ENCODE results near the gene CFAP97. TPM values are rescaled to one million over a fixed set of nuclear protein-coding genes. Genes with fewer than 3 reads are reported as not detected.

Gene CFAP97
- total RNA-seq, 1 experiment from 2014 or later, result 36.9 TPM

DNA sequence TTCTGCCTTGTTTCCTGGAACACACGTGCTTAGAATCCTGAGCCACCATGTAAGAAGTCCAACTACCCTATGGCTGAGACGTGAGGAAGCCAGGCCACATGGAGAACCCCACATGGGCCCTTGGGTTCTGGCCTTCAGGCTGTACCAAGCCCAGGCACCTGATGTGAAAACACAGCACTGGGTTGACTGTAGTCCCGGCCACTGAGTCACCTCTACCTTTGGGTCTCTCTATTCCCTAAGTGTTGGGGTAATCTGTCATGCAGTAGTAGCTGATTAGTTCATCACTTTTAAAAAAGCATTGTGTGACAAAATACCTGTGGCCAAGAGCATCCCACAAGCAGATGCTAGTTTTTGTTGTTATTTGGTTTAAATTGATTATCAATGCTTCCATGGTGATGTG, 24.3 kb downstream of the CFAP97 start:
- peaks cover 5% of the 10 kb centered on the region for H3K4me1 Mint-ChIP-seq (ENCODE audit: low read depth, unreplicated experiment)
- no peak overlapping the region for H3K4me3 Mint-ChIP-seq (ENCODE audit: low read depth, unreplicated experiment)
- no peaks in the 10 kb centered on the region for H3K9me3 Mint-ChIP-seq (ENCODE audit: low read depth, unreplicated experiment)
- no peaks in the 10 kb centered on the region for H3K27me3 Mint-ChIP-seq (ENCODE audit: unreplicated experiment)
- DNase-seq, result no peak
- peaks cover 6% of the 10 kb centered on the region for H3K36me3 Mint-ChIP-seq (ENCODE audit: insufficient read depth, unreplicated experiment)
- no TSS peak for BruUV-seq (replicated peaks)
- intact Hi-C loops (cut with micrococcal nuclease; ENCODE audit: unreplicated experiment), result no loop called here
- TF ChIP-seq, protein P1, sequence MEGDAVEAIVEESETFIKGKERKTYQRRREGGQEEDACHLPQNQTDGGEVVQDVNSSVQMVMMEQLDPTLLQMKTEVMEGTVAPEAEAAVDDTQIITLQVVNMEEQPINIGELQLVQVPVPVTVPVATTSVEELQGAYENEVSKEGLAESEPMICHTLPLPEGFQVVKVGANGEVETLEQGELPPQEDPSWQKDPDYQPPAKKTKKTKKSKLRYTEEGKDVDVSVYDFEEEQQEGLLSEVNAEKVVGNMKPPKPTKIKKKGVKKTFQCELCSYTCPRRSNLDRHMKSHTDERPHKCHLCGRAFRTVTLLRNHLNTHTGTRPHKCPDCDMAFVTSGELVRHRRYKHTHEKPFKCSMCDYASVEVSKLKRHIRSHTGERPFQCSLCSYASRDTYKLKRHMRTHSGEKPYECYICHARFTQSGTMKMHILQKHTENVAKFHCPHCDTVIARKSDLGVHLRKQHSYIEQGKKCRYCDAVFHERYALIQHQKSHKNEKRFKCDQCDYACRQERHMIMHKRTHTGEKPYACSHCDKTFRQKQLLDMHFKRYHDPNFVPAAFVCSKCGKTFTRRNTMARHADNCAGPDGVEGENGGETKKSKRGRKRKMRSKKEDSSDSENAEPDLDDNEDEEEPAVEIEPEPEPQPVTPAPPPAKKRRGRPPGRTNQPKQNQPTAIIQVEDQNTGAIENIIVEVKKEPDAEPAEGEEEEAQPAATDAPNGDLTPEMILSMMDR (IDR thresholded peaks at IDR 0.05; ENCODE audit: unreplicated experiment), result no peak
- CTCF ChIA-PET, result no interaction called here
- H3K27ac Mint-ChIP-seq (ENCODE audit: unreplicated experiment), result no peak overlapping the region

DNA sequence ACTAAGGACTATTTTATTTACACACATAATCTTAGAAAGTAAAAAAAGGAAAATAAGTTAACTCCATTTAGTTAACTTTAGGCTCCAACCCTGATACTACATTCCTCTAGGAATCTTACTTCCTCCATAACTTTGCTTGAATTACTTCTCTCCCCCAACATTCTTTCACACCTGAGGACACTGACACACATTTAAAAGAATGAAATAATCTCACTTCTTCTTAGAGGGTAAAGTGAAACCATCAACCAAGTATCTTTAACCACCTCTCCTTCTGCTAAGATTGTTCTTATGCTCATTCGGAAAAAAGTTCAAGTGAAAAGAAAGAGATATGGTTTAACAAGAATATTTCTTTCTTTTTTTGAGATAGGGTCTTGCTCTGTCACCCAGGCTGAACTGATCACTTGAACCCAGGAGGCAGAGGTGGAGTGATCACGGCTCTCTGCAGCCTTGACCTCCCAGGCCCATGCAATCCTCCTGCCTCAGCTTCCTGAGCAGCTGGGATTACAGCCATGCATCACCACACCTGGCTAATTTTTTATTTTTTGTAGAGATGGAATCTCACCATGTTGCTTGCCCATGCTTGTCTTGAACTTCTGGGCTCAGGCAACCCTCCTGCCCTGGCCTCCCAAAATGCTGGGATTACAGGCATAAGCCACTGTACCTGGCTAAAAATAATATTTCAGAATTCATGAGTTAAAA, 32.3 kb downstream of the CFAP97 start:
- Mint-ChIP-seq H3K9me3 (ENCODE audit: low read depth, unreplicated experiment) (no peaks in the 10 kb centered on the region), H3K4me1 (ENCODE audit: low read depth, unreplicated experiment) (no peaks in the 10 kb centered on the region), H3K27ac (ENCODE audit: unreplicated experiment) (no peak overlapping the region), H3K27me3 (ENCODE audit: unreplicated experiment) (no peaks in the 10 kb centered on the region), H3K4me3 (ENCODE audit: low read depth, unreplicated experiment) (no peak overlapping the region), H3K36me3 (ENCODE audit: insufficient read depth, unreplicated experiment) (peaks cover 5% of the 10 kb centered on the region)
- no TSS peak for BruUV-seq (replicated peaks)
- intact Hi-C loops (cut with micrococcal nuclease; ENCODE audit: unreplicated experiment), result no loop called here
- DNase-seq, result no peak
- TF ChIP-seq, protein P1 (IDR thresholded peaks at IDR 0.05; ENCODE audit: unreplicated experiment), result no peak
- CTCF ChIA-PET, result no interaction called here

DNA sequence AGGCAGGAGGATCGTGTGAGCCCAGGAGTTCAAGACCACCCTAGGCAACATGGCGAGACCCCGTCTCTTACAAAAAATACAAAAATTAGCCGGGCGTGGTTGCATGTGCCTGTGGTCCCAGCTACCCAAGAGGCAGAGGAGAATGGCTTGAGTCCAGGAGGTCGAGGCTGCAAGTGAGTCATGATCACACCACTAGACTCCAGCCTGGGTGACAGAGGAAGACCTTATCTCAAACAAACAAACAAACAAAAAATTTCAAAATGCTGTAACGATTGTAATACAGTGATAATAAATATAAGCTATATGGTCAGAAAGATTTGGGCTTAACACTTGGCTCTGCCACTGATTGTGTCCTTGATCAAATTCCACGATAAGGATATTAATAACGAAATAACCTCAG, 36.6 kb downstream of the CFAP97 start:
- CTCF ChIA-PET, result no interaction called here
- BruUV-seq (replicated peaks), result no TSS peak
- no peaks in the 10 kb centered on the region for H3K9me3 Mint-ChIP-seq (ENCODE audit: low read depth, unreplicated experiment)
- H3K4me3 Mint-ChIP-seq (ENCODE audit: low read depth, unreplicated experiment), result no peak overlapping the region
- H3K4me1 Mint-ChIP-seq (ENCODE audit: low read depth, unreplicated experiment), result no peaks in the 10 kb centered on the region
- intact Hi-C loops (cut with micrococcal nuclease; ENCODE audit: unreplicated experiment), result no loop called here
- no peak overlapping the region for H3K27ac Mint-ChIP-seq (ENCODE audit: unreplicated experiment)
- no peaks in the 10 kb centered on the region for H3K27me3 Mint-ChIP-seq (ENCODE audit: unreplicated experiment)
- TF ChIP-seq, protein P1 (IDR thresholded peaks at IDR 0.05; ENCODE audit: unreplicated experiment), result no peak
- no peak for DNase-seq
- H3K36me3 Mint-ChIP-seq (ENCODE audit: insufficient read depth, unreplicated experiment), result peaks cover 5% of the 10 kb centered on the region

DNA sequence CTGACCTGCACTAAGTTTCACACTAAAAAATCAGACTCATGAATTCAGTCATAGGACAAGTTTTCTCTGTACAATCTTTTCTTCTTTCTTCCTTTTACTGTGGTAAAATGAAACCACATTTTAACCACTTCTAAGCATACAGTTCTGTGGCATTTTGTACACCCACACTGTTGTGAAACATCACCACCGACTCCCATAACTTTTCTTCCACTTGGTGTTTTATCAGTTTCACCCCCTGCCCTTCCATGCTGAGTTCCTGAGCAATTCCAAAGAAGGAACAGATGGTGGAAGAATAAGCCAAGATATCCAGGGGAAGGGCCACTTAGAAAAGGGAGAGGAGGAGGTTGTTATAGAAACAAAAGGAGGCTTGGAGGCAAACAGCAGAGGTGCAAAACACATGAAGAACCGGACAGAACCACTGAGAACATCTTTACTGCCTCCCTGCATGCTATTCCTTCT, 38.2 kb downstream of the CFAP97 start:
- Mint-ChIP-seq H3K9me3 (ENCODE audit: low read depth, unreplicated experiment) (no peaks in the 10 kb centered on the region), H3K27ac (ENCODE audit: unreplicated experiment) (no peak overlapping the region), H3K27me3 (ENCODE audit: unreplicated experiment) (no peaks in the 10 kb centered on the region), H3K4me3 (ENCODE audit: low read depth, unreplicated experiment) (no peak overlapping the region), H3K36me3 (ENCODE audit: insufficient read depth, unreplicated experiment) (no peaks in the 10 kb centered on the region), H3K4me1 (ENCODE audit: low read depth, unreplicated experiment) (no peaks in the 10 kb centered on the region)
- no peak for DNase-seq
- TF ChIP-seq, protein P1 (IDR thresholded peaks at IDR 0.05; ENCODE audit: unreplicated experiment), result no peak
- intact Hi-C loops (cut with micrococcal nuclease; ENCODE audit: unreplicated experiment), result no loop called here
- no TSS peak for BruUV-seq (replicated peaks)
- CTCF ChIA-PET, result no interaction called here
